Renal pelvis (tissue), 4 donors: ENCODE measurements around the gene PGLYRP4. TPM values are rescaled to one million over a fixed set of nuclear protein-coding genes. Genes with fewer than 3 reads are reported as not detected.

Experiments used
- DNase-seq: peaks from one replicate; pipeline ENCODE4 v3.0.0-alpha.2; 2013
- polyA plus RNA-seq, 3 donors: library from polyadenylated mRNA; unstranded; fragments of 120-200 nt; gene quantifications; one replicate each; pipeline ENCODE4 v1.2.1, GENCODE V29; 2013; ENCODE audit not compliant: insufficient read length in 3 of 3

Gene PGLYRP4
- polyA plus RNA-seq, 3 donors, result not detected

DNA sequence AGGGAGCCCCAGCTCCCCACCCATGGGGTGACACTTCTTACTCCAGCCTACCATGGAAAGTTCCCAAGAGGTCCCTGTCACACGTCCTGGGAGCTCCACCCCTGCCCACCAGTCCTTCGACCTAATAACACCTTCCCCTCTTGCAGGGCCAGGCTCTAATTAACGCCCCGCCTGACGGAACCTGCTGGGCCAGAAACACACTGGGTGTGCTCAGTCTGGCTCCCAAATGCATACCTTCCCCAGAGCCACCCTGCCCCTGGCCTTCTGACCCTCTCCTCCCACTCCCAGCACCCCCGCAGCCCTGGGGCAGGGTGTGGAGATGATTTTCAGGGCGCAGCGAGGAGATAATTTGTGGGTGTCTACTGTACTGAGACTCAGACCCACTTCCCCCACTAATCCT is 56.5 kb downstream of the PGLYRP4 start:
- no peak for DNase-seq

DNA sequence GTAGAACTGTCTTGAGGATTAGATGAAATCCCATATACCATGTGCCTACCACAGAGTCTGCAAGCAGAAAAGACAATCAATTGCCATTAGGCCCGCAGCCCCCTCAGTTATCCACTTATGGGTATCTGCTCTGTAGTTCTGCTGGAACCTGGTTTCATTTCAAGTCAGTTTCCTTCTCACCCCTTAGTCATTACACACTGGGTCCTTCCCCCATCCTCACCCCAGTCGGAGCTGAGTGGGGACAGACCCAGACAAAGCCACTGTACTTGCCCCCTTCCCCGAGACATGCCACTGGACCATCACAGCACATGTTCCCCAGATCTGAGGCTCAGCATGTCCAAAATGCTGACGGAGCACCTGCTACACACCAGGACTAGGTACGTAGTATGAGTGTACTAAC is 57.1 kb downstream of the PGLYRP4 start:
- DNase-seq, result no peak

DNA sequence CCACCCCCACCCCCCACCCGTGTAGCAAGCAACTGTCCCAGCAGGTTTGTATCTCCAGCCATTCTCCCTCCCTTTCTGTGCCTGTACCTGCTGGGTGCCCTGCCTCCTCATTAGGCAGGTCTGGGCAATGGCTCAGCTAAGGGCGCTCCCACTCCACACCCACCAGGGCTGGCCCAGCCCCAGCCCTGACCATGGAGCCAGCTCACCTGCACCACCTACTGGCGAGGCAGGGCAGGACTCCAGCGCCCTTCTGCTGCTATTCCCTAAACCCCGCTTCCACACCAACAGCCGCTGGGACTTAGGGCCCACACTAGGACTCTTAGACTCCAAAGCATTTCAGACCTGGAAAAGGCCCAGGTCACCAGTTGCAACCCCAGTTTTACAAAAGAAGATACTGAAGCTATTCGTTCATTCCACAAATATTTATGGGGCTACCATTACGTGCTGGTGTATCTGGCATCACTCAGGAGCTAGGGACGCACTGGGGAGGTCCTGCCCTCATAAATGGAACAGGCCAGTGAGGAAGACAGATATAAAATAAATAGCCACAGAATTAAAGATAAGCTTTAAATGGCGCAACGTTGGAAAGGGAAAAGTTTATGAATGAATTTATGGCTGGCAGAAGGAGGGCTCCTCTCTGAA is 59.9 kb downstream of the PGLYRP4 start:
- DNase-seq, result no peak

Other genes starting within 250 kb of the PGLYRP4 start
- gene SPRR2F, start 235.3 kb downstream of the PGLYRP4 start, polyA plus RNA-seq, result not detected
- not detected for gene SPRR2G, start 198.0 kb downstream of the PGLYRP4 start, polyA plus RNA-seq
- not detected for gene LELP1, start 145.4 kb downstream of the PGLYRP4 start, polyA plus RNA-seq
- not detected for gene PRR9, start 131.3 kb downstream of the PGLYRP4 start, polyA plus RNA-seq
- gene LORICRIN, start 89.2 kb downstream of the PGLYRP4 start, polyA plus RNA-seq, result under 1 TPM in 1 of 3 donors, not detected in 2; 0.07 TPM
- gene PGLYRP3, start 35.9 kb downstream of the PGLYRP4 start, polyA plus RNA-seq, result not detected
- gene S100A9, start 9.0 kb upstream of the PGLYRP4 start, polyA plus RNA-seq, result 10 to 100 TPM in 2 of 3 donors, 1 to 10 TPM in 1; 9.1 to 27.1 (median 20.4) TPM
- 1 to 10 TPM; 1.1 to 2.5 (median 1.6) TPM for gene S100A12, start 26.8 kb upstream of the PGLYRP4 start, polyA plus RNA-seq
- 10 to 100 TPM in 2 of 3 donors, 1 to 10 TPM in 1; 5.3 to 17.8 (median 14.4) TPM for gene S100A8, start 42.2 kb upstream of the PGLYRP4 start, polyA plus RNA-seq
- gene S100A7A, start 67.7 kb upstream of the PGLYRP4 start, polyA plus RNA-seq, result not detected
- gene S100A7, start 111.8 kb upstream of the PGLYRP4 start, polyA plus RNA-seq, result under 1 TPM in 1 of 3 donors, not detected in 2; 0.98 TPM
- gene S100A6, start 187.2 kb upstream of the PGLYRP4 start, polyA plus RNA-seq, result 100 to 1,000 TPM; 208 to 240 (median 221) TPM
- gene S100A5, start 192.1 kb upstream of the PGLYRP4 start, polyA plus RNA-seq, result 1 to 10 TPM; 1.1 to 1.4 (median 1.2) TPM
- 10 to 100 TPM; 31.7 to 34.9 (median 31.7) TPM for gene S100A4, start 197.0 kb upstream of the PGLYRP4 start, polyA plus RNA-seq
- under 1 TPM in 1 of 3 donors, not detected in 2; 0.19 TPM for gene S100A3, start 200.4 kb upstream of the PGLYRP4 start, polyA plus RNA-seq
- gene S100A2, start 217.0 kb upstream of the PGLYRP4 start, polyA plus RNA-seq, result 1 to 10 TPM; 5.8 to 7.9 (median 6.8) TPM